ENCODE data around the gene CFAP299.

- no peak for TF ChIP-seq POLR2A (IDR thresholded peaks at IDR 0.05)
- TF ChIP-seq EP300 (IDR thresholded peaks at IDR 0.05): no peak
- TF ChIP-seq CTCF (IDR thresholded peaks at IDR 0.05): no peak
- no peak for TF ChIP-seq POLR2AphosphoS5 (IDR thresholded peaks at IDR 0.05)
Observed at GRCh38 chr4:80393970-80394250, 58.4 kb downstream of the CFAP299 start.
